Activated naive CD8-positive, alpha-beta T cell treated with anti-CD3 and anti-CD28 coated beads, Interleukin-2, amount 50 U/mL, for 24 hours (primary cell): ENCODE measurements around the gene NANOS3.

ENCODE experiments used
- ATAC-seq: fragments of 150-1000 bp; cut with Tn5 transposase; one replicate; pipeline ENCODE4 v1.10.0; 2021
- DNase-seq: peaks from one replicate; pipeline ENCODE4 v3.0.0; 2021
- H3K27ac Mint-ChIP-seq: one replicate; pipeline ENCODE4 v1.8.0; 2021; ENCODE audit warnings: mild to moderate bottlenecking, mixed read lengths
- H3K27me3 Mint-ChIP-seq: one replicate; pipeline ENCODE4 v1.8.0; 2021; ENCODE audit warnings: mixed read lengths
- H3K36me3 Mint-ChIP-seq: one replicate; pipeline ENCODE4 v1.8.0; 2021; ENCODE audit warnings: low read depth, mixed read lengths
- H3K4me1 Mint-ChIP-seq: one replicate; pipeline ENCODE4 v1.8.0; 2021; ENCODE audit warnings: mixed read lengths
- H3K4me3 Mint-ChIP-seq: one replicate; pipeline ENCODE4 v1.8.0; 2021; ENCODE audit warnings: mild to moderate bottlenecking, moderate library complexity, mixed read lengths
- H3K9me3 Mint-ChIP-seq: one replicate; pipeline ENCODE4 v1.8.0; 2021; ENCODE audit warnings: mixed read lengths

NANOS3 gene

DNA sequence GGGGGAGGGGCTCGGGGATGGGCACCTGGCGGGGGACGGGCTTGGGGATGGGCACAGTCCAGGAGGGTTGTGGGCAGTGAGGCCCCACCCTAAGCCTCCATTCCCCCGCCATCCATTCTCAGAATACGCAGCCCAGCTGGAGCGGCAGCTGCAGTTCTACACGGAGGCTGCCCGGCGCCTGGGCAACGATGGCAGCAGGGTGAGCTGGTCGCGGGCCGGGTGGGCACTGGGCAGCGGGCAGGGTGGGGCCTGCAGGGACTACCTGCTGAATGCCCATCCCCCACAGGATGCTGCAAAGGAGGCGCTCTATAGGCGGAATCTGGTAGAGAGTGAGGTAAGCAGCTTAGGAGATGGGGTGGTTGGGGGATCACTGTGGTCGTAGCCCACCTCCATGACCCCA lies 53.0 kb downstream of the NANOS3 start:
- H3K27me3 Mint-ChIP-seq, result no peaks in the 10 kb centered on the region
- H3K27ac Mint-ChIP-seq, result no peak overlapping the region
- no peak for ATAC-seq
- DNase-seq, result no peak
- no peaks in the 10 kb centered on the region for H3K4me1 Mint-ChIP-seq
- no peaks in the 10 kb centered on the region for H3K9me3 Mint-ChIP-seq
- H3K4me3 Mint-ChIP-seq, result no peak overlapping the region
- H3K36me3 Mint-ChIP-seq, result peaks cover 6% of the 10 kb centered on the region
